Measurements from ENCODE around the gene ADGRV1.

Gene ADGRV1

GRCh38 chr5:90548069-90548593 lies 10.5 kb upstream of the ADGRV1 start:
- H3K4ac ChIP-seq (ENCODE audit: low read depth, low read length) = no peak overlapping the region
- H2AK5ac ChIP-seq (ENCODE audit: low read length) = no peak overlapping the region
- WGBS (ENCODE audit: extremely low coverage, insufficient coverage, insufficient read length) = no CpG with 5 or more reads among the region's 5 CpGs
- no peak overlapping the region for H2BK120ac ChIP-seq (ENCODE audit: insufficient read depth, low read length, poor library complexity)
- H2BK5ac ChIP-seq (ENCODE audit: low read depth, low read length, poor library complexity) = no peak overlapping the region
- H4K91ac ChIP-seq (ENCODE audit: low read depth, low read length) = no peak overlapping the region
- no peak overlapping the region for H3K4me2 ChIP-seq (ENCODE audit: low read length)
- DNase-seq = no peak
- H3K9me3 ChIP-seq (ENCODE audit: insufficient read depth, low read depth, low read length) = no peaks in the 10 kb centered on the region
- H2BK12ac ChIP-seq (ENCODE audit: low read length) = no peak overlapping the region
- no peak overlapping the region for H3K18ac ChIP-seq (ENCODE audit: low read length)
- H2AFZ ChIP-seq (ENCODE audit: insufficient read depth, low read length, poor library complexity) = no peak overlapping the region
- H3K79me1 ChIP-seq (ENCODE audit: low read length) = no peaks in the 10 kb centered on the region
- H3K4me3 ChIP-seq (ENCODE audit: low read depth, low read length) = no peak overlapping the region
- H3K27me3 ChIP-seq (ENCODE audit: insufficient read depth, low read length) = no peaks in the 10 kb centered on the region
- no peaks in the 10 kb centered on the region for H3K4me1 ChIP-seq (ENCODE audit: control insufficient read depth in 1 of 2, insufficient read depth in 2 of 2, low read length in 2 of 2)
- H3K79me2 ChIP-seq (ENCODE audit: control insufficient read depth, insufficient read depth, low read length, poor library complexity) = no peaks in the 10 kb centered on the region
- H3K9ac ChIP-seq (ENCODE audit: low read length) = no peak overlapping the region
- no peak overlapping the region for H3K27ac ChIP-seq (ENCODE audit: low read depth, low read length)
- no peak overlapping the region for H3K14ac ChIP-seq (ENCODE audit: low read length)
- no peak overlapping the region for H3K23ac ChIP-seq (ENCODE audit: low read length)
- no peak overlapping the region for H4K8ac ChIP-seq (ENCODE audit: low read depth, low read length)
- H4K12ac ChIP-seq (ENCODE audit: low read depth, low read length) = no peak overlapping the region
- H3K36me3 ChIP-seq (ENCODE audit: control insufficient read depth in 1 of 2, insufficient read depth in 2 of 2, low read length in 2 of 2) = no peaks in the 10 kb centered on the region

GRCh38 chr5:90549223-90549622 lies 9.4 kb upstream of the ADGRV1 start:
- no peaks in the 10 kb centered on the region for H3K36me3 ChIP-seq (ENCODE audit: control insufficient read depth in 1 of 2, insufficient read depth in 2 of 2, low read length in 2 of 2)
- no peaks in the 10 kb centered on the region for H3K79me2 ChIP-seq (ENCODE audit: control insufficient read depth, insufficient read depth, low read length, poor library complexity)
- no peak overlapping the region for H2AFZ ChIP-seq (ENCODE audit: insufficient read depth, low read length, poor library complexity)
- H3K18ac ChIP-seq (ENCODE audit: low read length) = no peak overlapping the region
- H4K8ac ChIP-seq (ENCODE audit: low read depth, low read length) = no peak overlapping the region
- no peak overlapping the region for H3K4ac ChIP-seq (ENCODE audit: low read depth, low read length)
- no peak overlapping the region for H2BK120ac ChIP-seq (ENCODE audit: insufficient read depth, low read length, poor library complexity)
- H3K9ac ChIP-seq (ENCODE audit: low read length) = no peak overlapping the region
- H2BK12ac ChIP-seq (ENCODE audit: low read length) = no peak overlapping the region
- H3K14ac ChIP-seq (ENCODE audit: low read length) = no peak overlapping the region
- H4K91ac ChIP-seq (ENCODE audit: low read depth, low read length) = no peak overlapping the region
- H3K79me1 ChIP-seq (ENCODE audit: low read length) = no peaks in the 10 kb centered on the region
- no peak overlapping the region for H2BK5ac ChIP-seq (ENCODE audit: low read depth, low read length, poor library complexity)
- no peak overlapping the region for H3K27ac ChIP-seq (ENCODE audit: low read depth, low read length)
- no peak overlapping the region for H2AK5ac ChIP-seq (ENCODE audit: low read length)
- H3K23ac ChIP-seq (ENCODE audit: low read length) = no peak overlapping the region
- no peak overlapping the region for H3K4me3 ChIP-seq (ENCODE audit: low read depth, low read length)
- H4K12ac ChIP-seq (ENCODE audit: low read depth, low read length) = no peak overlapping the region
- DNase-seq = no peak
- no peak overlapping the region for H3K4me2 ChIP-seq (ENCODE audit: low read length)
- no peaks in the 10 kb centered on the region for H3K4me1 ChIP-seq (ENCODE audit: control insufficient read depth in 1 of 2, insufficient read depth in 2 of 2, low read length in 2 of 2)
- H3K9me3 ChIP-seq (ENCODE audit: insufficient read depth, low read depth, low read length) = no peaks in the 10 kb centered on the region
- H3K27me3 ChIP-seq (ENCODE audit: insufficient read depth, low read length) = no peaks in the 10 kb centered on the region

- H2BK5ac ChIP-seq (ENCODE audit: low read depth, low read length, poor library complexity) = no peak overlapping the region
Observed at GRCh38 chr5:90549729-90550275, 8.8 kb upstream of the ADGRV1 start.

GRCh38 chr5:90550963-90551362 lies 7.6 kb upstream of the ADGRV1 start:
- WGBS (ENCODE audit: extremely low coverage, insufficient coverage, insufficient read length) = no CpG with 5 or more reads among the region's 3 CpGs
- no peak for DNase-seq
- no peak overlapping the region for H3K4ac ChIP-seq (ENCODE audit: low read depth, low read length)

More at GRCh38 chr5:90549729-90550275, 8.8 kb upstream of the ADGRV1 start:
- Histone ChIP-seq H3K4me1 (ENCODE audit: control insufficient read depth in 1 of 2, insufficient read depth in 2 of 2, low read length in 2 of 2) (no peaks in the 10 kb centered on the region), H3K14ac (ENCODE audit: low read length) (no peak overlapping the region), H3K4me2 (ENCODE audit: low read length) (no peak overlapping the region), H3K9ac (ENCODE audit: low read length) (no peak overlapping the region), H2AK5ac (ENCODE audit: low read length) (no peak overlapping the region), H2BK120ac (ENCODE audit: insufficient read depth, low read length, poor library complexity) (no peak overlapping the region), H3K9me3 (ENCODE audit: insufficient read depth, low read depth, low read length) (no peaks in the 10 kb centered on the region), H3K4ac (ENCODE audit: low read depth, low read length) (no peak overlapping the region), H3K79me1 (ENCODE audit: low read length) (no peaks in the 10 kb centered on the region), H3K23ac (ENCODE audit: low read length) (no peak overlapping the region), H2BK12ac (ENCODE audit: low read length) (no peak overlapping the region), H3K4me3 (ENCODE audit: low read depth, low read length) (no peak overlapping the region), H4K8ac (ENCODE audit: low read depth, low read length) (no peak overlapping the region), H3K36me3 (ENCODE audit: control insufficient read depth in 1 of 2, insufficient read depth in 2 of 2, low read length in 2 of 2) (no peaks in the 10 kb centered on the region), H3K18ac (ENCODE audit: low read length) (no peak overlapping the region), H3K27ac (ENCODE audit: low read depth, low read length) (no peak overlapping the region), H2AFZ (ENCODE audit: insufficient read depth, low read length, poor library complexity) (no peak overlapping the region), H4K91ac (ENCODE audit: low read depth, low read length) (no peak overlapping the region), H4K12ac (ENCODE audit: low read depth, low read length) (no peak overlapping the region), H3K79me2 (ENCODE audit: control insufficient read depth, insufficient read depth, low read length, poor library complexity) (no peaks in the 10 kb centered on the region), H3K27me3 (ENCODE audit: insufficient read depth, low read length) (no peaks in the 10 kb centered on the region)
- DNase-seq = no peak
- no CpG with 5 or more reads among the region's 2 CpGs for WGBS (ENCODE audit: extremely low coverage, insufficient coverage, insufficient read length)

More at GRCh38 chr5:90550963-90551362, 7.6 kb upstream of the ADGRV1 start:
- Histone ChIP-seq H2BK5ac (ENCODE audit: low read depth, low read length, poor library complexity) (no peak overlapping the region), H3K23ac (ENCODE audit: low read length) (peak overlapping the region; percentile 94), H4K12ac (ENCODE audit: low read depth, low read length) (no peak overlapping the region), H3K9ac (ENCODE audit: low read length) (no peak overlapping the region), H3K27ac (ENCODE audit: low read depth, low read length) (no peak overlapping the region), H2BK12ac (ENCODE audit: low read length) (no peak overlapping the region), H2AK5ac (ENCODE audit: low read length) (no peak overlapping the region), H3K18ac (ENCODE audit: low read length) (no peak overlapping the region), H3K14ac (ENCODE audit: low read length) (no peak overlapping the region), H3K79me2 (ENCODE audit: control insufficient read depth, insufficient read depth, low read length, poor library complexity) (no peaks in the 10 kb centered on the region), H3K4me1 (ENCODE audit: control insufficient read depth in 1 of 2, insufficient read depth in 2 of 2, low read length in 2 of 2) (no peaks in the 10 kb centered on the region), H4K8ac (ENCODE audit: low read depth, low read length) (no peak overlapping the region), H3K9me3 (ENCODE audit: insufficient read depth, low read depth, low read length) (no peaks in the 10 kb centered on the region), H3K4me2 (ENCODE audit: low read length) (no peak overlapping the region), H2BK120ac (ENCODE audit: insufficient read depth, low read length, poor library complexity) (no peak overlapping the region), H4K91ac (ENCODE audit: low read depth, low read length) (no peak overlapping the region), H2AFZ (ENCODE audit: insufficient read depth, low read length, poor library complexity) (no peak overlapping the region), H3K27me3 (ENCODE audit: insufficient read depth, low read length) (no peaks in the 10 kb centered on the region), H3K79me1 (ENCODE audit: low read length) (no peaks in the 10 kb centered on the region), H3K36me3 (ENCODE audit: control insufficient read depth in 1 of 2, insufficient read depth in 2 of 2, low read length in 2 of 2) (no peaks in the 10 kb centered on the region), H3K4me3 (ENCODE audit: low read depth, low read length) (no peak overlapping the region)

Measured in trophoblast cell (in vitro differentiated cells and primary cell).